NCI-H82 treated with DMSO at 0.1 percent for 48 hours (cell line): Measurements from ENCODE around the gene CDC6.
"Not testable (repeated sequence)": the region's sequence is repeated elsewhere in the genome, so short reads cannot be mapped to it uniquely, and the experiment has no call there.

Experiments used
- DNase-seq: peaks from one replicate; lab custom pipeline; 2025; ENCODE audit not compliant: unreplicated experiment; lab: John Stamatoyannopoulos, UW

The CDC6 gene

DNA sequence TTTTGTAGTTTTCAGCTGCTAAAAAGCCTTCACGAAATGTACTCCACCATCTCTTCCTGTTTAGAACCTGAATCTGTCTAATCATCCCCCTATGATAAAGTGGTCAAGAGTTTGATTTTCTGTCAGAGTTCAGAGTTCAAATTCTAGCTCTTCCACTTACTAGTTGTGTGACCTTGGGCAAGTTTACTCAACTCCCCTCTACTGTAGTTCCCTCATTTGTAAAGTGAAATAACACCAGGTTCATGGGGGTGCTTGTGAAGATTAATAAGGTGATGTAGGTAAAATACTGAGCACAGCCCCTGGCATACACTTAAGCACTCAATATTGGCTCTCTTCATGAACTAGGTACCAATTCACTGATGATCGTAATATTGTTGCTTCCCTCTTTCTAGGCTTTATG, 1.2 kb upstream of the CDC6 start:
- DNase-seq: no peak

- DNase-seq: no peak
Measured at GRCh38 chr17:40287159-40287493, 553 bp upstream of the CDC6 start.

GRCh38 chr17:40290629-40291280, 3.1 kb downstream of the CDC6 start:
- DNase-seq: peak; percentile 13

GRCh38 chr17:40291281-40291664, 3.6 kb downstream of the CDC6 start:
- no peak for DNase-seq

- DNase-seq: no peak
Measured at GRCh38 chr17:40293363-40293762, 5.7 kb downstream of the CDC6 start.

GRCh38 chr17:40295488-40296436, 8.1 kb downstream of the CDC6 start:
- DNase-seq: no peak

DNA sequence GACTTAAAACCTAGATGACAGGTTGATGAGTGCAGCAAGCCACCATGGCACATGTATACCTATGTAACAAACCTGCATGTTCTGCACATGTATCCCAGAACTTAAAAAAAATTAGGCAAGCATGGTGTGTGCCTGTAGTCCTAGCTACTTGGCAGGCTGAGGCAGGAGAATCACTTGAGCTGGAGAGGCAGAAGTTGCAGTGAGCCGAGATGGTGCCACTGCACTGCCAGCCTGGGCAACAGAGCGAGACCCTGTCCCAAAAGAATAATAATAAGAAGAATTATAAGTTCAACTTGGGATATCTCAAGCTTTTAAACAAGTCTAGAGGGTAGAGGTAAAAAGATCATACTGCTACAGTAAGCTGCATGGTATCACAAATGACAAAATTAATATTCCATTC, 9.8 kb downstream of the CDC6 start:
- DNase-seq: no peak

GRCh38 chr17:40298726-40299125, 11.0 kb downstream of the CDC6 start:
- DNase-seq: no peak

DNA sequence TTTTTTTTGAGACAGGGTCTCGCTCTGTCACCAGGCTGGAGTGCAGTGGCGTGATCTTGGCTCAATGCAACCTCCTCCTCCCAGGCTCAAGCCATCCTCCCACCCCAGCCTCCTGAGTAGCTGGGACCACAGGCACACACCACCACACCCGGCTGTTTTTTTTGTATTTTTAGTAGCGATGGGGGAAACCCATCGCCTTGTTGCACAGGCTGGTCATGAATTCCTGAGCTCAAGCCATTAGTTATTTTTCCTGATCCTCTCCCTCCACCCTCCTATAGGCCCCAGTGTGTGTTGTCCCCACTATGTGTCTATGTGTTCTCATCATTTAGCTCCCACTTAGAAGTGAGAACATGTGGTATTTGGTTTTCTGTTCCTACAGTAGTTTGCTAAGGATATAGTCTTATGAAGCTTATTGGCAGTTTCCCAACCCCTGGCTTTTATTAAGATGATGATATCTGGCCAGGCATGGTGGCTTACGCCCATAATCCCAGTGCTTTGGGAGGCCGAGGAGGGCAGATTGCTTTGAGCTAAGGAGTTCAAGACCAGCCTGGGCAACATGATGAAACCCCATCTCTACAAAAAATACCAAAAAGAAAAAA, 11.6 kb downstream of the CDC6 start:
- DNase-seq: not testable (repeated sequence)

GRCh38 chr17:40301315-40301714, 13.6 kb downstream of the CDC6 start:
- DNase-seq: no peak

- peak; percentile 60 for DNase-seq
Measured at GRCh38 chr17:40303009-40303657, 15.5 kb downstream of the CDC6 start.

- no peak for DNase-seq
Measured at GRCh38 chr17:40303708-40304551, 16.3 kb downstream of the CDC6 start.

DNA sequence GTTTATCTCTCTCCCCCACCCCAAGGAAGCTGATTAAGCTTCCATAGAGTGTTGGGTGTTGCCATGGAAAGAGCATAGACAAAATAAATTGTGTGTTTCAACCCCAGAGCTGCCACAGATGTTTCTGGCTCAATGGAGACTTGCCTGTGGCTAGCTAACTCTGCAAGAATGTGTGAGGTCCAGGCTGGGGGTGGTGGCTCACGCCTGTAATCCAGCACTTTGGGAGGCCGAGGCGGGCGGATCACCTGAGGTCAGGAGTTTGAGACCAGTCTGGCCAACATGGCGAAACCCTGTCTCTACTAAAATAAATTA, 16.8 kb downstream of the CDC6 start:
- DNase-seq: not testable (repeated sequence)

GRCh38 chr17:40304866-40305265, 17.2 kb downstream of the CDC6 start:
- DNase-seq: not testable (repeated sequence)

DNA sequence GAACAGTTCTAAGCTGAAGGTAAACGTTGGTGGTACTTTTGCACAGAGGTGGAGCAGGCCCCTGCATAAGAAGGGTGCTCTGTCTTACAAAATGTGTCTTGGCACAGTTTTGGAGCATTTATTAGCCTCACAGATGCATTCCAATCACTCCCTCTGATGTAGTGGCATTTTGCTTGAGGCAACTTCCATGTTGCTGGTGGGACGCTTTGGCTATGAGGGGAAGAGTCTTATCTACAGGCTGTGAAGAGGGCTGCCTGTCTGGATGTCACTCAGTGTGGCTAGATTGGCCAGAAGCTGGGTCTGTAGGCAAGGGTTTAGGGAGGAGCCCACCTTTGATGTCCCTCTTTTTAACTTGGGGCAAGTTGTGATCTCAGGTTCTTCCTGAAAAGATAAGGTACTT, 18.7 kb downstream of the CDC6 start:
- DNase-seq: no peak

DNA sequence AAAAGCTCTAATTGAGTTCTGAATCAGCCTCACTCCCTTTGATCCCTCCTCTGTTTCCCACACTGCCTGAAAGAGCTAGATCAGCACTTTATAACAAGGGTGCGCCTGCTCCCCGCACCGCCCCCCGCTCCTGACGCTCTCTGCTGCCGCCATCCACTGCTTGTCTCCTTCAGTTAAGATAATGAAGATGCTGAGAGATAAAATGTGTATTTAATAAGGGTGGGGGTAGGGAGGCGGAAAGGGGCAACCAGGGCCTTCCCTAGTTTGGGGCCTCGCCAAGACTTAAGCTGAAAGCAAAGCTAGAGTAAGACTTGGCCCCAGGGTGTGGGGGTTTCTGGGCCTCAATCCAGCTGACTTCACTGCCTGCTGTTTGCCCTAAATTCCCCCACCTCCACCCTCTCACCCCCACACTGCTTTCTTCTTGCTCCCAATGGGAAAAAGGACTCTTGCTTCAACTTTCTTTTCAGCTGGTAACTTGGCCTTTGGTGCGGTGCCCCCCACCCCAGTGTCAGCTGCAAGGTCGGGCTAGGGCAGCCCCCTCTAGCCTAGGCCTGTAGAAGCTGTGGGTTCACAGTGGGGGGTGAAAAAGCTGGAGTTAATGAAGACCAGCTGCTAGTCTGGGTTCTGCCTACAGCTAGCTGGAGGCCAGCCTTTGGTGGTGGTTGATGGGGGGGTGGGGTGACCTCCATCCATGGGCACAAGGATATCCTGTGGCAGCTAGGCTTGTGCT, 19.5 kb downstream of the CDC6 start:
- DNase-seq: no peak

- no peak for DNase-seq
Measured at GRCh38 chr17:40307740-40308239, 20.1 kb downstream of the CDC6 start.

DNA sequence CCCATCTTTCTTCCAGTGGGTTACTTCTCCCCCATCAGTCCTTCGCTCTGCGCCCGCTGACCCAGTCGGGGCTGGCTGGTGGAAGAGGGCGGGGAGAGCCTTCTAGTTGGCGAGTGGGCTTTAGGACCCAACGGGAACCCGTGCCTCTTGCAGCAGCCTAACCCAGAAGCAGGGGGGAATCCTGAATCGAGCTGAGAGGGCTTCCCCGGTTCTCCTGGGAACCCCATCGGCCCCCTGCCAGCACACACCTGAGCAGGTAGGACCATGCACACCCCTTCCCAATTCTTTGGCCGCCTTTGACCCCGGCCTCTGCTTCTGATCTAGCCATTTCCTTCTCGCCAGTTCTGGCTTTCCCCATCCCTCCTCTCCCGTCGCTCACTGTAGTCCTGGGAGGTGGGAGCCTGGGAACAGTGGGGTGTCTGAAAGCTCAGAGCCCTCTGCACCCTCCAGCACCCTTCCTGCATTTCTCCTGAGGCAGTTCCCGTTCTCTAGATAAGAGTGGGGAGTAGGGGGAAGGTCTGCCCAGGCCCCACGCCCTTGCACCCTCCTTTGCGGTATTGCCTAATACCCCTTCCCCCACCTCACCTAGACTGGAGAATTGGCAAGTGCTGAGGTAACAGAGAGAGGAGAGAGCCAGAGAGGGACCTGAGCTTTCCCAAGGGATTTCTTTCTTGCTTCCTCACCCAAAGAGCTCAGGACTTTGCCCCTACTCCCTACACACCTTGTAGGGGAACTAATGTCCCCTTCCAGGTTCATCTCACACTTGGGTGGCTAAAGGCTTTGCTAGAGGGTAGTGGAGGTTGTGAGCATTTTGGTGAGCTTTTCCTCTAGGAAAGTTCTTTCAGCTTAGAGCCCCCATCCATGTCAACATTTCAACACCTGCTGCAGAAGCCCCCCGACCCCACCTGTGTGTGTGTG, 21.6 kb downstream of the CDC6 start, which contains the start of gene RARA:
Gene RARA (plus strand): TSS at position 150 of the 918 bp plus-strand sequence. CDS start 22,039 bp downstream, outside the sequence.
- DNase-seq: peak; percentile 34
